ENCODE data around the gene ZP2.
"Not testable (repeated sequence)": the region's sequence is repeated elsewhere in the genome, so short reads cannot be mapped to it uniquely, and the experiment has no call there.

The ZP2 gene

GRCh38 chr16:21211486-21211885 lies at the start of gene ZP2:
Gene ZP2 (minus strand): TSS chr16:21211574. CDS start chr16:21211547, 27 bp downstream.
- FAIRE-seq, result no peak

GRCh38 chr16:21257284-21257683 lies 45.9 kb upstream of the ZP2 start:
- no peak for FAIRE-seq

- no peak for FAIRE-seq
Observed at GRCh38 chr16:21256636-21257035, 45.3 kb upstream of the ZP2 start.

- no peak for FAIRE-seq
Observed at GRCh38 chr16:21253470-21253869, 42.1 kb upstream of the ZP2 start.

- no peak for FAIRE-seq
Observed at GRCh38 chr16:21250072-21250923, 38.9 kb upstream of the ZP2 start.

- not testable (repeated sequence) for FAIRE-seq
Observed at GRCh38 chr16:21248179-21248578, 36.8 kb upstream of the ZP2 start.

- FAIRE-seq, result no peak
Observed at GRCh38 chr16:21244518-21245215, 33.3 kb upstream of the ZP2 start.

GRCh38 chr16:21242756-21243155 lies 31.4 kb upstream of the ZP2 start:
- no peak for FAIRE-seq

GRCh38 chr16:21239646-21240045 lies 28.3 kb upstream of the ZP2 start:
- FAIRE-seq, result no peak

- FAIRE-seq, result no peak
Observed at GRCh38 chr16:21236831-21237230, 25.5 kb upstream of the ZP2 start.

- no peak for FAIRE-seq
Observed at GRCh38 chr16:21235199-21235585, 23.8 kb upstream of the ZP2 start.

GRCh38 chr16:21233521-21234150 lies 22.3 kb upstream of the ZP2 start, which contains the start of gene ANKS4B:
Gene ANKS4B (plus strand): TSS chr16:21233699. CDS start chr16:21233738, 39 bp downstream.
- peak; percentile 75 for FAIRE-seq

GRCh38 chr16:21233045-21233520 lies 21.7 kb upstream of the ZP2 start:
- no peak for FAIRE-seq

- no peak for FAIRE-seq
Observed at GRCh38 chr16:21228361-21228872, 17.0 kb upstream of the ZP2 start.

- no peak for FAIRE-seq
Observed at GRCh38 chr16:21227866-21228265, 16.5 kb upstream of the ZP2 start.

- no peak for FAIRE-seq
Observed at GRCh38 chr16:21226749-21227148, 15.4 kb upstream of the ZP2 start.

GRCh38 chr16:21224800-21225199 lies 13.4 kb upstream of the ZP2 start:
- FAIRE-seq, result no peak

- no peak for FAIRE-seq
Observed at GRCh38 chr16:21223787-21224186, 12.4 kb upstream of the ZP2 start.

- no peak for FAIRE-seq
Observed at GRCh38 chr16:21222495-21223337, 11.3 kb upstream of the ZP2 start.

- FAIRE-seq, result no peak
Observed at GRCh38 chr16:21219551-21219950, 8.2 kb upstream of the ZP2 start.

GRCh38 chr16:21218153-21218552 lies 6.8 kb upstream of the ZP2 start:
- no peak for FAIRE-seq

GRCh38 chr16:21217121-21217520 lies 5.7 kb upstream of the ZP2 start:
- no peak for FAIRE-seq
